Measurements from ENCODE around the gene TAF11L4. TPM values are rescaled to one million over a fixed set of nuclear protein-coding genes. Genes with fewer than 3 reads are reported as not detected.

Gene TAF11L4
- not detected in 5 replicates for total RNA-seq (2022; extraction: Qiagen RNA extraction; ENCODE audit: low read depth)

DNA sequence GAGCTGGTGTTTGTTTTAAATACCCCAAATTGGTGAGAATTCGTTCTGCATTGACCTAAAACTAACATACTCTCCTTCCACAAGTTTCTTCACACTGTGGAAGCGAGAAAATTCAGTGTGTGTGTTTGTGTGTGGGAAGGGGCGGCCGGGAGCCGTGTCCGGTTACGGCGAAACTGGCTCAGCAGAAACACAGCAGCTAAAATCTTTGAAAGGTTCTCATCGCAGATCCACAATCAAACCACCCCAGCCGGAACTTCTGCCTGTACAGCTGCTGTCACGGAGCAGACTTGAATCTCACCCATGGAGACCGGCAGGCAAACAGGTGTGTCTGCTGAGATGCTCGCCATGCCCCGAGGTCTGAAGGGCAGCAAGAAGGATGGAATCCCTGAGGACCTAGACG is at the start of gene TAF11L4:
Gene TAF11L4 (plus strand): TSS at position 301 of the 400 bp plus-strand sequence.

GRCh38 chr5:17497931-17498330 is 23.7 kb upstream of the TAF11L4 start, which contains the start of gene TAF11L2:
TAF11L2 (plus strand) TSS chr5:17498231.

DNA sequence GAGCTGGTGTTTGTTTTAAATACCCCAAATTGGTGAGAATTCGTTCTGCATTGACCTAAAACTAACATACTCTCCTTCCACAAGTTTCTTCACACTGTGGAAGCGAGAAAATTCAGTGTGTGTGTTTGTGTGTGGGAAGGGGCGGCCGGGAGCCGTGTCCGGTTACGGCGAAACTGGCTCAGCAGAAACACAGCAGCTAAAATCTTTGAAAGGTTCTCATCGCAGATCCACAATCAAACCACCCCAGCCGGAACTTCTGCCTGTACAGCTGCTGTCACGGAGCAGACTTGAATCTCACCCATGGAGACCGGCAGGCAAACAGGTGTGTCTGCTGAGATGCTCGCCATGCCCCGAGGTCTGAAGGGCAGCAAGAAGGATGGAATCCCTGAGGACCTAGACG is 3.5 kb upstream of the TAF11L4 start, which contains the start of gene TAF11L3:
Gene TAF11L3 (plus strand): TSS at position 301 of the 400 bp plus-strand sequence.

GRCh38 chr5:17524935-17525334 is 3.3 kb downstream of the TAF11L4 start, which contains the start of gene TAF11L5:
TAF11L5 (plus strand) TSS chr5:17525235.

GRCh38 chr5:17528369-17528768 is 6.8 kb downstream of the TAF11L4 start, which contains the start of gene TAF11L6:
TAF11L6 (plus strand) TSS chr5:17528669.

Other genes with a start within 250 kb of the TAF11L4 start
- gene TAF11L2, start 23.6 kb upstream of the TAF11L4 start, total RNA-seq (2022; extraction: Qiagen RNA extraction; ENCODE audit: low read depth), result not detected in 5 replicates
- not detected in 5 replicates for gene TAF11L3, start 3.4 kb upstream of the TAF11L4 start, total RNA-seq (2022; extraction: Qiagen RNA extraction; ENCODE audit: low read depth)
- not detected in 5 replicates for gene TAF11L5, start 3.4 kb downstream of the TAF11L4 start, total RNA-seq (2022; extraction: Qiagen RNA extraction; ENCODE audit: low read depth)
- gene TAF11L6, start 6.9 kb downstream of the TAF11L4 start, total RNA-seq (2022; extraction: Qiagen RNA extraction; ENCODE audit: low read depth), result not detected in 5 replicates
- not detected in 5 replicates for gene TAF11L7, start 64.0 kb downstream of the TAF11L4 start, total RNA-seq (2022; extraction: Qiagen RNA extraction; ENCODE audit: low read depth)
- gene TAF11L8, start 69.2 kb downstream of the TAF11L4 start, total RNA-seq (2022; extraction: Qiagen RNA extraction; ENCODE audit: low read depth), result not detected in 5 replicates
- gene TAF11L9, start 72.6 kb downstream of the TAF11L4 start, total RNA-seq (2022; extraction: Qiagen RNA extraction; ENCODE audit: low read depth), result not detected in 5 replicates
- gene TAF11L10, start 76.0 kb downstream of the TAF11L4 start, total RNA-seq (2022; extraction: Qiagen RNA extraction; ENCODE audit: low read depth), result not detected in 5 replicates
- 0.21 to 0.38 TPM (median 0.25 TPM) in 4 of 5 replicates, not detected in the other for gene TAF11L11, start 82.4 kb downstream of the TAF11L4 start, total RNA-seq (2022; extraction: Qiagen RNA extraction; ENCODE audit: low read depth)
- gene TAF11L12, start 88.6 kb downstream of the TAF11L4 start, total RNA-seq (2022; extraction: Qiagen RNA extraction; ENCODE audit: low read depth), result 0.14 to 0.18 TPM in 2 of 5 replicates, not detected in the others
- not detected in 5 replicates for gene TAF11L13, start 110.3 kb downstream of the TAF11L4 start, total RNA-seq (2022; extraction: Qiagen RNA extraction; ENCODE audit: low read depth)
- gene TAF11L14, start 112.7 kb downstream of the TAF11L4 start, total RNA-seq (2022; extraction: Qiagen RNA extraction; ENCODE audit: low read depth), result not detected in 5 replicates